Activated CD8-positive, alpha-beta memory T cell treated with anti-CD3 and anti-CD28 coated beads, Interleukin-2, amount 50 U/mL, for 4 hours (primary cell): ENCODE measurements around the gene C3orf33.
"Not testable (repeated sequence)": the region's sequence is repeated elsewhere in the genome, so short reads cannot be mapped to it uniquely, and the experiment has no call there.

Experiments used
- DNase-seq: peaks from one replicate; pipeline ENCODE4 v3.0.0-alpha.2; 2020

Gene C3orf33

GRCh38 chr3:155805802-155806618, at the start of gene C3orf33:
Gene C3orf33, minus strand, starts transcription at chr3:155806278. Its CDS starts 26 bp downstream, at chr3:155806252.
- DNase-seq: peak; percentile 82

- peak; percentile 98 for DNase-seq
Measured at GRCh38 chr3:155854141-155854940, 48.3 kb upstream of the C3orf33 start, which contains the start of gene SLC33A1. Gene SLC33A1, minus strand, starts transcription at chr3:155854427. Its CDS starts 430 bp downstream, at chr3:155853997.

GRCh38 chr3:155853214-155854140, 47.4 kb upstream of the C3orf33 start:
- no peak for DNase-seq

GRCh38 chr3:155852341-155852740, 46.3 kb upstream of the C3orf33 start:
- no peak for DNase-seq

GRCh38 chr3:155849404-155849803, 43.3 kb upstream of the C3orf33 start:
- DNase-seq: not testable (repeated sequence)

- DNase-seq: no peak
Measured at GRCh38 chr3:155847993-155848392, 41.9 kb upstream of the C3orf33 start.

GRCh38 chr3:155846119-155846518, 40.0 kb upstream of the C3orf33 start:
- no peak for DNase-seq

- DNase-seq: no peak
Measured at GRCh38 chr3:155843569-155843968, 37.5 kb upstream of the C3orf33 start.

GRCh38 chr3:155835341-155836071, 29.4 kb upstream of the C3orf33 start:
- no peak for DNase-seq

GRCh38 chr3:155828490-155829098, 22.5 kb upstream of the C3orf33 start:
- not testable (repeated sequence) for DNase-seq

- DNase-seq: no peak
Measured at GRCh38 chr3:155815030-155815545, 9.0 kb upstream of the C3orf33 start.

- not testable (repeated sequence) for DNase-seq
Measured at GRCh38 chr3:155813224-155813623, 7.1 kb upstream of the C3orf33 start.

GRCh38 chr3:155809181-155809580, 3.1 kb upstream of the C3orf33 start:
- DNase-seq: no peak

- no peak for DNase-seq
Measured at GRCh38 chr3:155807823-155808222, 1.7 kb upstream of the C3orf33 start.

GRCh38 chr3:155805204-155805801, 775 bp downstream of the C3orf33 start:
- DNase-seq: no peak

- DNase-seq: no peak
Measured at GRCh38 chr3:155804323-155804722, 1.8 kb downstream of the C3orf33 start.

- no peak for DNase-seq
Measured at GRCh38 chr3:155792532-155792931, 13.5 kb downstream of the C3orf33 start.

- DNase-seq: no peak
Measured at GRCh38 chr3:155791190-155791589, 14.9 kb downstream of the C3orf33 start.

GRCh38 chr3:155790272-155790925, 15.7 kb downstream of the C3orf33 start:
- no peak for DNase-seq

- no peak for DNase-seq
Measured at GRCh38 chr3:155785662-155786295, 20.3 kb downstream of the C3orf33 start.
